A549 (cell line): ENCODE results near the gene DSTYK. TPM values are rescaled to one million over a fixed set of nuclear protein-coding genes. Genes with fewer than 3 reads are reported as not detected.

ENCODE experiments used
- ATAC-seq, 2 experiments: fragments of 200-7000 bp in 1 of 2; fragments of >200 bp in 1 of 2; cut with Nextera tagmentation in 1 of 2; cut with Tn5 transposase in 1 of 2; 3 replicates each; pipeline versions ENCODE4 v1.8.0 to v1.9.1; 2018 to 2020; ENCODE audit warnings: mild to moderate bottlenecking in 1 of 2, moderate library complexity in 1 of 2
- CTCF ChIA-PET: fragments of 300-600 bp; sonication (Branson Sonifier 250); formaldehyde crosslinking; extraction: SDS; loops from one replicate; lab custom pipeline; 2021; ENCODE audit warnings: antibody characterized with exemption, inconsistent platforms; lab: Yijun Ruan, JAX
- POLR2A ChIA-PET: fragments of 350-600 bp; formaldehyde crosslinking; extraction: SDS; loops from one replicate; lab custom pipeline; 2021; ENCODE audit warnings: antibody characterized with exemption, inconsistent platforms; lab: Yijun Ruan, JAX
- DNase-seq, 2 experiments: peaks; one replicate each; pipeline versions ENCODE4 v3.0.0 to v3.0.0-alpha.2; 2011 to 2016; ENCODE audit warnings: low read depth in 1 of 2, low spot score in 1 of 2
- FAIRE-seq: peaks from 2 replicates; lab custom pipeline; 2011; peaks lifted over from hg19 to GRCh38; lab: Jason Lieb, UNC
- H3K27ac ChIP-seq, 2 experiments: fragments of >200 bp; sonication (Bioruptor Twin); formaldehyde crosslinking; 3 replicates each; pipeline ENCODE4 v1.5.1; 2016 to 2017
- H3K4me1 ChIP-seq: fragments of >200 bp; sonication (Bioruptor Twin); formaldehyde crosslinking; 3 replicates; pipeline ENCODE4 v1.6.1; 2016
- H3K4me2 ChIP-seq: fragments of >200 bp; sonication (Bioruptor Twin); formaldehyde crosslinking; 3 replicates; pipeline ENCODE4 v1.6.1; 2016
- H3K4me3 ChIP-seq: fragments of >200 bp; sonication (Bioruptor Twin); formaldehyde crosslinking; 3 replicates; pipeline ENCODE4 v1.5.1; 2016
- H3K9me3 ChIP-seq: fragments of >200 bp; sonication (Bioruptor Twin); formaldehyde crosslinking; 3 replicates; pipeline ENCODE4 v1.6.1; 2016
- BHLHE40 ChIP-seq: IDR thresholded peaks from 2 replicates; pipeline ENCODE4 v1.6.1; 2012; ENCODE audit warnings: low read depth, low read length, inconsistent platforms
- CBX2 ChIP-seq: fragments of 200-600 bp; sonication (generic); IDR thresholded peaks from 2 replicates; pipeline ENCODE4 v1.6.1; 2016; ENCODE audit warnings: low read depth, mild to moderate bottlenecking, borderline replicate concordance
- CBX8 ChIP-seq: fragments of 200-600 bp; sonication (generic); IDR thresholded peaks from 2 replicates; pipeline ENCODE4 v1.6.1; 2016
- CHD4 ChIP-seq: fragments of 200-600 bp; sonication (generic); IDR thresholded peaks from 2 replicates; pipeline ENCODE4 v1.6.1; 2016; ENCODE audit warnings: antibody characterized with exemption, mild to moderate bottlenecking, borderline replicate concordance
- CTCF ChIP-seq: fragments of >200 bp; sonication (Bioruptor Twin); formaldehyde crosslinking; IDR thresholded peaks from 3 replicates; pipeline ENCODE4 v1.5.1; 2016
- ESRRA ChIP-seq: fragments of 150-350 bp; IDR thresholded peaks from 2 replicates; pipeline ENCODE4 v1.6.1; 2014; ENCODE audit warnings: mild to moderate bottlenecking, low read length, borderline replicate concordance
- FOSB ChIP-seq: fragments of 250-450 bp; sonication (Bioruptor Pico); IDR thresholded peaks from 2 replicates; pipeline ENCODE4 v1.5.0; 2020; ENCODE audit warnings: mild to moderate bottlenecking, moderate library complexity
- FOSL2 ChIP-seq, 2 experiments: fragments of 450-650 bp in 1 of 2; fragments of >200 bp in 1 of 2; sonication (Bioruptor Twin) in 1 of 2; formaldehyde crosslinking; IDR thresholded peaks; 2 replicates each; pipeline versions ENCODE4 v1.5.0 to v1.6.1; 2016 to 2020; ENCODE audit warnings: mild to moderate bottlenecking in 1 of 2, moderate library complexity in 1 of 2
- GATA3 ChIP-seq: IDR thresholded peaks from 2 replicates; pipeline ENCODE4 v1.6.1; 2012; ENCODE audit warnings: borderline replicate concordance
- HDAC2 ChIP-seq: fragments of 200-600 bp; sonication (generic); IDR thresholded peaks from 2 replicates; pipeline ENCODE4 v1.6.1; 2016
- HEYL ChIP-seq: fragments of 250-450 bp; sonication (Bioruptor Pico); IDR thresholded peaks from 2 replicates; pipeline ENCODE4 v1.8.0; 2021; ENCODE audit warnings: mild to moderate bottlenecking, moderate library complexity
- HOXB5 ChIP-seq: fragments of 250-450 bp; sonication (Bioruptor Pico); IDR thresholded peaks from 2 replicates; pipeline ENCODE4 v1.5.0; 2020; ENCODE audit warnings: mild to moderate bottlenecking, moderate library complexity
- JUN ChIP-seq, 2 experiments: fragments of >200 bp; sonication (Bioruptor Twin); formaldehyde crosslinking; IDR thresholded peaks; 2 replicates in 1 of 2; 3 replicates in 1 of 2; pipeline ENCODE4 v1.6.1; 2016 to 2017
- JUNB ChIP-seq: fragments of >200 bp; sonication (Bioruptor Twin); formaldehyde crosslinking; IDR thresholded peaks from 2 replicates; pipeline ENCODE4 v1.6.1; 2016
- MAX ChIP-seq: IDR thresholded peaks from 2 replicates; pipeline ENCODE4 v1.6.1; 2012
- MYC ChIP-seq: IDR thresholded peaks from 2 replicates; pipeline ENCODE4 v1.6.1; 2012; ENCODE audit warnings: mild to moderate bottlenecking, inconsistent platforms, low read length, improper control_type of control experiment, borderline replicate concordance
- NFE2L2 ChIP-seq: fragments of 150-350 bp; conservative IDR thresholded peaks from 2 replicates; pipeline ENCODE4 v1.6.1; 2014; ENCODE audit warnings: low read length
- NPAS2 ChIP-seq: fragments of 250-450 bp; sonication (Bioruptor Pico); IDR thresholded peaks from 2 replicates; pipeline ENCODE4 v1.8.0; 2022; ENCODE audit warnings: mild to moderate bottlenecking, moderate library complexity, borderline replicate concordance
- NR3C1 ChIP-seq: fragments of >200 bp; sonication (Bioruptor Twin); formaldehyde crosslinking; IDR thresholded peaks from 3 replicates; pipeline ENCODE4 v1.6.1; 2017
- PBX3 ChIP-seq: IDR thresholded peaks from 2 replicates; pipeline ENCODE4 v1.6.1; 2012
- POLR2A ChIP-seq: IDR thresholded peaks from 2 replicates; pipeline ENCODE4 v1.6.1; 2012; ENCODE audit warnings: mild to moderate bottlenecking, low read length
- POLR2AphosphoS2 ChIP-seq: conservative IDR thresholded peaks from 2 replicates; pipeline ENCODE4 v1.6.1; 2012; ENCODE audit warnings: low read length, improper control_type of control experiment, inconsistent platforms
- RCOR1 ChIP-seq: fragments of 150-350 bp; IDR thresholded peaks from 2 replicates; pipeline ENCODE4 v1.6.1; 2014; ENCODE audit warnings: antibody characterized with exemption, low read length, low read depth
- RFX5 ChIP-seq: fragments of 450-650 bp; IDR thresholded peaks from 2 replicates; pipeline ENCODE4 v1.7.1; 2014; ENCODE audit warnings: antibody characterized with exemption, mild to moderate bottlenecking, moderate library complexity
- RNF2 ChIP-seq: fragments of 200-600 bp; sonication (generic); IDR thresholded peaks from 2 replicates; pipeline ENCODE4 v1.6.1; 2016; ENCODE audit warnings: low read depth, mild to moderate bottlenecking, antibody characterized with exemption, moderate library complexity, borderline replicate concordance
- SMC3 ChIP-seq: fragments of >200 bp; sonication (Bioruptor Twin); formaldehyde crosslinking; IDR thresholded peaks from 3 replicates; pipeline ENCODE4 v1.6.1; 2018; ENCODE audit warnings: inconsistent platforms
- SREBF2 ChIP-seq: fragments of 450-650 bp; IDR thresholded peaks from 2 replicates; pipeline ENCODE4 v1.6.1; 2014; ENCODE audit warnings: mild to moderate bottlenecking, moderate library complexity
- TFCP2L1 ChIP-seq: fragments of 250-450 bp; sonication (Bioruptor Pico); IDR thresholded peaks from 2 replicates; pipeline ENCODE4 v1.5.0; 2021; ENCODE audit warnings: mild to moderate bottlenecking
- ZNF302 ChIP-seq: fragments of 250-450 bp; sonication (Bioruptor Pico); IDR thresholded peaks from 2 replicates; pipeline ENCODE4 v1.9.0; 2021; ENCODE audit warnings: inconsistent platforms, mild to moderate bottlenecking, moderate library complexity
- ZSCAN20 ChIP-seq: fragments of 250-450 bp; sonication (Bioruptor Pico); IDR thresholded peaks from 2 replicates; pipeline ENCODE4 v1.8.0; 2022; ENCODE audit warnings: mild to moderate bottlenecking, moderate library complexity
- WGBS: methylation state at CpG from one replicate; pipeline ENCODE4 v1.1.6; 2017; ENCODE audit errors: missing lambda C conversion rate; 5-methylcytosine and 5-hydroxymethylcytosine counted together
- polyA plus RNA-seq, 4 experiments: library from polyadenylated mRNA; depleted of rRNA in 3 of 4; stranded (reverse); fragments of >200 nt; fragmentation: RNase III in 1 of 4; extraction: RNeasy Plus Mini Kit Qiagen cat#74134 plus additional on column Dnase treatment in 1 of 4; gene quantifications; 2 replicates in 3 of 4; 3 replicates in 1 of 4; pipeline ENCODE4 v1.2.3, GENCODE V29; 2011 to 2017

Gene DSTYK
- polyA plus RNA-seq, 2 of the 4 experiments (the other 2 are of a cell fraction): 8.6 to 9.0 TPM

GRCh38 chr1:205249651-205250050, 38.1 kb upstream of the DSTYK start:
- peak in 1 of 2 experiments; percentile 42; a peak in 4 of 6 replicates for ATAC-seq
- TF ChIP-seq HOXB5 (CRISPR knock-in tag) (no peak), ESRRA (no peak), RNF2 (no peak), POLR2AphosphoS2 (no peak), RFX5 (no peak), CTCF (no peak), GATA3 (no peak), FOSL2 (IDR thresholded peaks at IDR 0.05) (no peak), FOSL2 (CRISPR knock-in tag; IDR thresholded peaks at IDR 0.05) (no peak), NFE2L2 (no peak), RCOR1 (no peak), CBX8 (no peak), HDAC2 (no peak)

GRCh38 chr1:205248793-205249601, 37.5 kb upstream of the DSTYK start:
- FAIRE-seq (no peak), DNase-seq (no peak), ATAC-seq (peak; percentile 42 to 63; a peak in 4 of 6 replicates)
- peak overlapping the region in 1 of 2 experiments; percentile 51; a peak in 1 of 6 replicates for H3K27ac ChIP-seq
- peak overlapping the region; percentile 42 for H3K4me2 ChIP-seq
- POLR2A ChIA-PET: no interaction called here
- 47% methylated on average over 11 of the region's 11 CpGs for WGBS
- TF ChIP-seq ZSCAN20 (CRISPR knock-in tag) (no peak), TFCP2L1 (CRISPR knock-in tag) (no peak), SMC3 (no peak), NR3C1 (no peak), POLR2AphosphoS2 (no peak), CHD4 (no peak), HEYL (no peak)
- CTCF ChIA-PET: interaction anchor here (0.8 to 89.2 kb wide), 5 partner anchors 10 to 258 kb away, joined by 3 to 3627 read pairs (median 1139); partner anchors contain the start of genes KLHDC8A, NUAK2 and TMCC2
- no peak overlapping the region for H3K4me3 ChIP-seq
- peaks cover 12% of the 10 kb centered on the region for H3K4me1 ChIP-seq
- H3K9me3 ChIP-seq: no peaks in the 10 kb centered on the region

More at GRCh38 chr1:205249651-205250050, 38.1 kb upstream of the DSTYK start:
- H3K4me3 ChIP-seq: no peak overlapping the region
- ChIA-PET POLR2A (no interaction called here), CTCF (interaction anchor here (15.9 to 89.2 kb wide), 4 partner anchors 10 to 258 kb away, joined by 220 to 3627 read pairs (median 1139); partner anchors contain the start of genes KLHDC8A, NUAK2 and TMCC2)
- peak overlapping the region in 1 of 2 experiments; percentile 51; a peak in 1 of 6 replicates for H3K27ac ChIP-seq
- DNase-seq: no peak
- peaks cover 12% of the 10 kb centered on the region for H3K4me1 ChIP-seq
- H3K4me2 ChIP-seq: peak overlapping the region; percentile 42
- no peak for FAIRE-seq
- H3K9me3 ChIP-seq: no peaks in the 10 kb centered on the region
- 93% methylated on average over 4 of the region's 4 CpGs for WGBS

GRCh38 chr1:205247130-205247921, 35.8 kb upstream of the DSTYK start:
- no peaks in the 10 kb centered on the region for H3K9me3 ChIP-seq
- TF ChIP-seq POLR2AphosphoS2: no peak
- no peak for TF ChIP-seq MAX
- no peak for TF ChIP-seq CBX8
- TF ChIP-seq ZNF302 (CRISPR knock-in tag): no peak
- TF ChIP-seq JUN (IDR thresholded peaks at IDR 0.05): no peak
- no peak for TF ChIP-seq MYC
- TF ChIP-seq POLR2A: no peak
- no peak for TF ChIP-seq SREBF2
- no peak for TF ChIP-seq JUNB
- no peak for TF ChIP-seq FOSB (CRISPR knock-in tag)
- TF ChIP-seq PBX3: no peak
- no peak for TF ChIP-seq BHLHE40
- no peak for TF ChIP-seq HEYL
- TF ChIP-seq ESRRA: no peak
- no peak for TF ChIP-seq RFX5
- TF ChIP-seq NPAS2 (CRISPR knock-in tag): no peak
- no peak for TF ChIP-seq RNF2
- no peak for TF ChIP-seq CBX2
- 71% methylated on average over 9 of the region's 9 CpGs for WGBS
- ATAC-seq (no peak), FAIRE-seq (no peak), DNase-seq (no peak)
- H3K4me2 ChIP-seq: no peak overlapping the region
- ChIA-PET CTCF (interaction anchor here (0.8 to 89.2 kb wide), 10 partner anchors 8 to 272 kb away, joined by 3 to 3627 read pairs (median 6); partner anchors contain the start of genes KLHDC8A, NUAK2 and TMCC2), POLR2A (no interaction called here)
- H3K4me1 ChIP-seq: peaks cover 12% of the 10 kb centered on the region
- H3K27ac ChIP-seq: no peak overlapping the region
- H3K4me3 ChIP-seq: no peak overlapping the region
